Measurements from ENCODE around the gene ATE1. TPM values are rescaled to one million over a fixed set of nuclear protein-coding genes. Genes with fewer than 3 reads are reported as not detected.
A peak's percentile ranks its signal among the peaks of the same experiment; 100 is the strongest.

ATE1 gene
- total and polyA plus RNA-seq, 8 donors = 2.8 to 15.4 (median 8.5) TPM

DNA sequence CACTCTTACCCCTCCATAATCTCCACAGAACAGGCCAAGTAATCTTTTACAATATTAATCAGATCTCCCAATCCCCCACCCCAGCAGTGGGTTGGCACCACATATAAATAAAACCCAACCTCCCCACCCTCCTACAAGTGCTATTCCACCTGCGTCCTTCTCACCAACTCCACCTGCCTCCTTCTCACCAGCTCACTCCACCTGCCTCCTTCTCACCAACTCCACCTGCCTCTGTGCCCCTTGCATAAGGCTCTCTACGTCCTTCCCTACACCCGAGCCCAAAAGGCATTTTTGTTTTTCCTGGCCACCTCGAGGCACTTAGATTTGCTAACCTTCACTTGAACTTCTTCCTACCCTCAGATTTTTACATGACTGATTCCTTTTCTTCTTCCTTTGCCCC is 89.7 kb downstream of the ATE1 start:
- DNase-seq (peak in 2 of 6 donors; percentile 12 to 20), FAIRE-seq (no peak), ATAC-seq (peak; percentile 46 to 86 (median 76))
- H3K4me1 ChIP-seq = peaks cover 0 to 7% (median 0%) of the 10 kb centered on the region in 3 donors
- no peaks in the 10 kb centered on the region for H3K27me3 ChIP-seq
- intact Hi-C loops (cut with DNase I) = no loop called here
- no peak overlapping the region for H3K27ac ChIP-seq
- H3K9me3 ChIP-seq = no peaks in the 10 kb centered on the region
- TF ChIP-seq, protein P1, sequence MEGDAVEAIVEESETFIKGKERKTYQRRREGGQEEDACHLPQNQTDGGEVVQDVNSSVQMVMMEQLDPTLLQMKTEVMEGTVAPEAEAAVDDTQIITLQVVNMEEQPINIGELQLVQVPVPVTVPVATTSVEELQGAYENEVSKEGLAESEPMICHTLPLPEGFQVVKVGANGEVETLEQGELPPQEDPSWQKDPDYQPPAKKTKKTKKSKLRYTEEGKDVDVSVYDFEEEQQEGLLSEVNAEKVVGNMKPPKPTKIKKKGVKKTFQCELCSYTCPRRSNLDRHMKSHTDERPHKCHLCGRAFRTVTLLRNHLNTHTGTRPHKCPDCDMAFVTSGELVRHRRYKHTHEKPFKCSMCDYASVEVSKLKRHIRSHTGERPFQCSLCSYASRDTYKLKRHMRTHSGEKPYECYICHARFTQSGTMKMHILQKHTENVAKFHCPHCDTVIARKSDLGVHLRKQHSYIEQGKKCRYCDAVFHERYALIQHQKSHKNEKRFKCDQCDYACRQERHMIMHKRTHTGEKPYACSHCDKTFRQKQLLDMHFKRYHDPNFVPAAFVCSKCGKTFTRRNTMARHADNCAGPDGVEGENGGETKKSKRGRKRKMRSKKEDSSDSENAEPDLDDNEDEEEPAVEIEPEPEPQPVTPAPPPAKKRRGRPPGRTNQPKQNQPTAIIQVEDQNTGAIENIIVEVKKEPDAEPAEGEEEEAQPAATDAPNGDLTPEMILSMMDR (IDR thresholded peaks at IDR 0.05) = no peak
- no peaks in the 10 kb centered on the region for H3K36me3 ChIP-seq
- no peak overlapping the region for H3K4me3 ChIP-seq
- 29 to 31% methylated on average over 4 of the region's 4 CpGs for WGBS, 2 donors

DNA sequence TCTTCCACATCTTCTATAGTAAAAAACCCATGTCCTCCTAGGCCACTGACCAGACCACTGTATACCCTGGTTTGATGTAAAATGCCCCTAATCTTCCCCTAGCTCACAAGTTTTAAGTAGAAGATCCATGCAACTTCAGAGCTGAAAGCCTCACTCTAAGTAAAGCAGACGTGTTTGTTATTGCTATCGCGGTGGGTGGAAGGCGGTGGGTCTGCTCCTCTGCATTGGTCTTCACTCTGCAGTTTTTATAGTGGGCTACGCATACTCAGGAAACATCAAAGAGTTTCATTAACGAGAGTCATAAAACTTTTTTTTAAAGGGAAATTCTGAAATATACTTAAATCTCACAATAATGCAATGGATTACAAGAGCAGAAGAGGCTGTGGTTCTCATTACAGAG is 91.7 kb downstream of the ATE1 start:
- peaks cover 0 to 7% (median 0%) of the 10 kb centered on the region in 3 donors for H3K4me1 ChIP-seq
- WGBS, 2 donors = 95 to 98% methylated on average over 6 of the region's 6 CpGs
- no peaks in the 10 kb centered on the region for H3K9me3 ChIP-seq
- ATAC-seq (no peak), DNase-seq (no peak), FAIRE-seq (no peak)
- no peaks in the 10 kb centered on the region for H3K36me3 ChIP-seq
- no peak overlapping the region for H3K4me3 ChIP-seq
- no peaks in the 10 kb centered on the region for H3K27me3 ChIP-seq
- TF ChIP-seq, protein P1 (IDR thresholded peaks at IDR 0.05) = no peak
- H3K27ac ChIP-seq = no peak overlapping the region
- intact Hi-C loops (cut with DNase I) = no loop called here

DNA sequence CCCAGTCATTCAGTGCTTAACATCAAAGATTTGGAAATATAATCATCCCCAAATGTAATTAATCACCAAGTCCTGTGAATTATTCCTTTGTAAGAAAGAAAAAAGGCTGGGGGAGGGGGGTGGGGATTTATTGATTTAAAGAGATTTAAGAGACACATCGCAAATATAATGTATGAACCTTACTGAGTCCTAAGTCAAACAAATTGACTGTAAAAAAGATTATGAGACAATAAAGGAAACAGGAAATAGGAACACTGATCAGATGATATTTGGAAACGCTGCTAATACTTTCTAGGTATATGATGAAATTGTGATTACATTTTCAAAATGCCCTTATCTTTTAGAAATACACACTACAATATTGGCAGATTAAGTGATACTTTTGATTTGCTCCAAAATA is 92.5 kb downstream of the ATE1 start:
- FAIRE-seq = no peak
- Histone ChIP-seq H3K4me3 (no peak overlapping the region), H3K27ac (no peak overlapping the region), H3K27me3 (no peaks in the 10 kb centered on the region), H3K4me1 (peaks cover 0 to 7% (median 0%) of the 10 kb centered on the region in 3 donors), H3K36me3 (no peaks in the 10 kb centered on the region), H3K9me3 (no peaks in the 10 kb centered on the region)
- TF ChIP-seq, protein P1 (IDR thresholded peaks at IDR 0.05) = no peak
- WGBS, 2 donors = 32 to 42% methylated on average over 2 of the region's 2 CpGs
- ATAC-seq = no peak
- intact Hi-C loops (cut with DNase I) = no loop called here
- DNase-seq = no peak

DNA sequence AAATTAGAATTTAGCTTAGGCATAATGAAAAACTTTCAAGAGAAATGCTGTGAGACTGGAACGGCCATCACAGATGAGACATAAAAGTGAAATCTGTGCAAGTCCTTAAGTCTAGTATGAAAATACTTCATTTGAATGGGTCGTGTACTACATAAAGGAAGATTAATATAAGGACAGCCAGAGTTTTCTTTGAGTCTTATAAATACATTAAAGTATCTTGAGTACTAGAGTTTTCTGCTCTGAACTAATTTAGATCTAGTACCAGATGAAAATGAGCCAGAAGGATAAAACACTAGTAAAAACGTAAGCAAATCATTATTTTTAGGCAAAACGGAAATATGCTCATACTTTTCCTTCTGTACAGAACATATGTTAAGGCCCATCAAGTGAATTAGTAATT is 93.1 kb downstream of the ATE1 start:
- DNase-seq (no peak), ATAC-seq (no peak), FAIRE-seq (no peak)
- Histone ChIP-seq H3K4me3 (no peak overlapping the region), H3K27ac (no peak overlapping the region), H3K9me3 (no peaks in the 10 kb centered on the region), H3K27me3 (no peaks in the 10 kb centered on the region), H3K36me3 (no peaks in the 10 kb centered on the region), H3K4me1 (peaks cover 0 to 7% (median 0%) of the 10 kb centered on the region in 3 donors)
- intact Hi-C loops (cut with DNase I) = no loop called here
- TF ChIP-seq, protein P1 (IDR thresholded peaks at IDR 0.05) = no peak
- 85 to 89% methylated on average over 4 of the region's 4 CpGs for WGBS, 2 donors

DNA sequence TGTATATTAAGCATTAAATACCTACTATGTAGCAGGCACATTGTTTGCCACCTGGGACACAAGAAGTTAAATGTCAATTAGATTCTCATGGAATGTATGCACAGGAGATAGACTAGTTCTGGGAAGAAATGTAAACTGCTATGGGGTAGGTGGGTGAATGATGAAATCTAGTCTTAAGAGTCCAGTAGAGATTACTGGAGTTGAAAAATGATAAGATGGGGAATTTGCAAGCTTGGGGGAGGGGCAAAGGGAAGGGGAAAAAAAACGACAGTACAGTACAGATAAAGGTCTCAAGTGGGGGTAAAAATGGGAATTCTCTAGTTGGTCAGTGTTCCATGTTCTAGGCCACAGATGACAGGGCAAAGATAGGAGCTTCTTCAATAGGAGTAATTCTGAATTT is 94.4 kb downstream of the ATE1 start:
- no peaks in the 10 kb centered on the region for H3K9me3 ChIP-seq
- H3K27ac ChIP-seq = no peak overlapping the region
- WGBS, 2 donors = 22 to 41% methylated on average over 1 of the region's 1 CpG
- H3K36me3 ChIP-seq = no peaks in the 10 kb centered on the region
- ATAC-seq (no peak), DNase-seq (no peak), FAIRE-seq (no peak)
- TF ChIP-seq, protein P1 (IDR thresholded peaks at IDR 0.05) = no peak
- H3K4me3 ChIP-seq = no peak overlapping the region
- peaks cover 0 to 7% (median 0%) of the 10 kb centered on the region in 3 donors for H3K4me1 ChIP-seq
- no peaks in the 10 kb centered on the region for H3K27me3 ChIP-seq
- intact Hi-C loops (cut with DNase I) = no loop called here
